Measurements from ENCODE around the gene PRKG2. TPM values are rescaled to one million over a fixed set of nuclear protein-coding genes. Genes with fewer than 3 reads are reported as not detected.
A peak's percentile ranks its signal among the peaks of the same experiment; 100 is the strongest.

The PRKG2 gene
- total RNA-seq, 2 donors from 2014 or later, result 0.99 to 2.9 TPM

DNA sequence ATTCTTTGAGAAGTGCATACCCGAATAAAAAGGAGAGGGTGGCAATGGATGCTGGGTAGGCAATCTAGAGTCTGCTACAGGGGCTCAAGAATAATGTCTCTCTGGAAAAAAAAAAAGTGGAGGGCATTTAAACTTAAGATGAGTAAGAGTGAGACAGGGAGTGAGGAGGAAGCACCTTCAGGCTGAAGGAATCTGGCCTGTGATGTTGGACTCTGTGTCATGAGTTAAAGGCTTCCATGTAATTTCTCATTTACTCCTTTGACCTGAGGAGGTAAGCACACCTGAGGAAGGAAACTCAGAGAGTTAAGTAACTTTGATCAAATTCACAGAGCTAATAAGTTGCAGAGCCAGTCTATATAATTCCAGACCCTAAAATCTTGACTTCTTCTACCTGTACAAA, 3.2 kb upstream of the PRKG2 start:
- ATAC-seq (no peak), DNase-seq (no peak)
- Histone ChIP-seq H3K27ac (no peak overlapping the region), H3K36me3 (replicated peaks in 1 of 2; ENCODE audit: insufficient read depth in 1 of 2, low read depth in 2 of 2) (no peaks in the 10 kb centered on the region), H3K4me3 (no peak overlapping the region), H3K27me3 (no peaks in the 10 kb centered on the region), H3K4me1 (peaks cover 13% of the 10 kb centered on the region), H3K9me3 (no peaks in the 10 kb centered on the region)
- intact Hi-C loops (cut with DNase I), result no loop called here
- WGBS, 2 donors, result 64 to 73% methylated on average over 1 of the region's 1 CpG
- TF ChIP-seq, protein P1, sequence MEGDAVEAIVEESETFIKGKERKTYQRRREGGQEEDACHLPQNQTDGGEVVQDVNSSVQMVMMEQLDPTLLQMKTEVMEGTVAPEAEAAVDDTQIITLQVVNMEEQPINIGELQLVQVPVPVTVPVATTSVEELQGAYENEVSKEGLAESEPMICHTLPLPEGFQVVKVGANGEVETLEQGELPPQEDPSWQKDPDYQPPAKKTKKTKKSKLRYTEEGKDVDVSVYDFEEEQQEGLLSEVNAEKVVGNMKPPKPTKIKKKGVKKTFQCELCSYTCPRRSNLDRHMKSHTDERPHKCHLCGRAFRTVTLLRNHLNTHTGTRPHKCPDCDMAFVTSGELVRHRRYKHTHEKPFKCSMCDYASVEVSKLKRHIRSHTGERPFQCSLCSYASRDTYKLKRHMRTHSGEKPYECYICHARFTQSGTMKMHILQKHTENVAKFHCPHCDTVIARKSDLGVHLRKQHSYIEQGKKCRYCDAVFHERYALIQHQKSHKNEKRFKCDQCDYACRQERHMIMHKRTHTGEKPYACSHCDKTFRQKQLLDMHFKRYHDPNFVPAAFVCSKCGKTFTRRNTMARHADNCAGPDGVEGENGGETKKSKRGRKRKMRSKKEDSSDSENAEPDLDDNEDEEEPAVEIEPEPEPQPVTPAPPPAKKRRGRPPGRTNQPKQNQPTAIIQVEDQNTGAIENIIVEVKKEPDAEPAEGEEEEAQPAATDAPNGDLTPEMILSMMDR (IDR thresholded peaks at IDR 0.05), result no peak
- TF ChIP-seq POLR2A (IDR thresholded peaks at IDR 0.05), result no peak

DNA sequence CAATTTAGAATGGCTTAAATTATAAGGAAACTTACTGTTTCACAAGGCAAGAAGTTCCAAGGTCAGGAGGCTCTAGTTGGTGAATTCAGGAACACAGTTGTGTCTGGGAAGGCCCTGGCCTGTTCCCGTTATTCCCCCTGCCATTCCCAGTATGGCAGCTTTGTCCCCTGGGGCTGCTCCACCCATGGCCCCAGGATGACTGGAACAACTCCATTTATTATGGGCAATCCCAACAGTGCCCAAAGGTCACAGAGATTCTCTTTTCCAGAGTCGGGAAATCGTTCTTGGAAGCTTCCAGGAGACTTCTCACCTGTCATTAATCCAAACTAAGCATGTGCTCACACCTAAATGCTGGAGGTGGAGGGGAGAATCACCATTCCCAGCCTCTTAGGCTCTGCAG, 2.8 kb upstream of the PRKG2 start:
- no peaks in the 10 kb centered on the region for H3K9me3 ChIP-seq
- H3K36me3 ChIP-seq (replicated peaks in 1 of 2; ENCODE audit: insufficient read depth in 1 of 2, low read depth in 2 of 2), result no peaks in the 10 kb centered on the region
- ATAC-seq (no peak), DNase-seq (no peak)
- H3K27me3 ChIP-seq, result no peaks in the 10 kb centered on the region
- H3K4me1 ChIP-seq, result peaks cover 13% of the 10 kb centered on the region
- H3K4me3 ChIP-seq, result no peak overlapping the region
- TF ChIP-seq, protein P1 (IDR thresholded peaks at IDR 0.05), result no peak
- TF ChIP-seq POLR2A (IDR thresholded peaks at IDR 0.05), result no peak
- intact Hi-C loops (cut with DNase I), result no loop called here
- no peak overlapping the region for H3K27ac ChIP-seq
- 67 to 75% methylated on average over 3 of the region's 3 CpGs for WGBS, 2 donors

DNA sequence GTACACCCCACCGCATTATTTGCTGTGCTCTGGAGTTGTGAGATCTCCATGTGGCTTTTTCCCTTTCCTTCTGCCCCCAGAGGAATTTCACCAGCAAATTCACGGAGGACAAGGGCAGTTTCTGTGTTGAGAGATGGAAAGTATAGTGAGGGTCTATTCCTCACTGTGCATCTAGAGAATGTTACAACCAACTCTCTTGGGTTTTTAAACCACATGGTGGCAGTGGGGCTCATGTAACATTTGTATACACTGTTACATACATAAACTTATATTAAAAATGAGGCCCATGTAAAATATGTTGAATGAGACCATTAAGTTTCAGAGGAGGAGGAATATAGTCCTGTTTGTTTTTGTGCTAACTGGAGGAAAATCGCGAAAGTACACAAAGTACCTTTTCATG, 909 bp upstream of the PRKG2 start:
- 45 to 46% methylated on average over 4 of the region's 4 CpGs for WGBS, 2 donors
- DNase-seq (no peak), ATAC-seq (no peak)
- H3K27me3 ChIP-seq, result no peaks in the 10 kb centered on the region
- H3K27ac ChIP-seq, result no peak overlapping the region
- TF ChIP-seq, protein P1 (IDR thresholded peaks at IDR 0.05), result no peak
- no peak for TF ChIP-seq POLR2A (IDR thresholded peaks at IDR 0.05)
- intact Hi-C loops (cut with DNase I), result no loop called here
- no peak overlapping the region for H3K4me3 ChIP-seq
- no peaks in the 10 kb centered on the region for H3K9me3 ChIP-seq
- H3K4me1 ChIP-seq, result peaks cover 13% of the 10 kb centered on the region
- H3K36me3 ChIP-seq (replicated peaks in 1 of 2; ENCODE audit: insufficient read depth in 1 of 2, low read depth in 2 of 2), result no peaks in the 10 kb centered on the region

DNA sequence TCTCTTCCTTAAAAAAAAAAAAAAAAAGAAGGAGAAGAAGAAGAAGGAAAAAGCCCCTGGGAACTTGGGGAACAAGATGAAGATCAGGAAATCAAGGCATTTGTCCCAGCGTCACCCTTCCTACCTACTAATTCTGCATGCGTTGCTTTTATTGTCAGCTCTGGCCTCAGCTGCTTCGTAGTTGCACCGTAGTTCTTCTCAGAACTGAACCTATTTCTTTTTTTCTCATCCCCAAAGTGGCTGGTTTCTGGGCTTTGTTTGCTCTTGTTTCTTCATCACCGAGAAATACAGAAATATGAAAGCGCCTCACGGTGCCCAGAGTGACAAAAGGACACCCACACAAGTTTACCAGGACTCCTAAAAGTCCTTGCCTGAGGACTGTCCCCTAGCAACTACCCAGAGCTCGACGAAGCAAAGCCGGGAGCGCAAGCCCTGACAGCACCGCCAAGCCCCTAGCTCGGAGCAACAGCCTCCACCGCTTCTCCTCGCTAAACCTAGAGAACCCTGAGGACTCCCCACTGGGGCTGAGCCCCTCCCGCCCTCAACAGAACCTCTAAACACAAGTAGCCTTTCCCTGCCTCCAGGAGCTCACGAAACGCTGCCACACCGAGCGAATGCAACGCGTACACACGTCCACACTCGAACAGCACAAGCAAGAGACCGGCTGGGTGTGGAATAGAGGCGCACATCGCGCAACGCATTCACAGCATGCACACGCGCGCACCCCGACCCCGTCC, 710 bp downstream of the PRKG2 start:
- no peaks in the 10 kb centered on the region for H3K27me3 ChIP-seq
- DNase-seq (no peak), ATAC-seq (peak; percentile 49)
- intact Hi-C loops (cut with DNase I), result no loop called here
- peak overlapping the region in 1 of 2 donors; percentile 10 for H3K4me3 ChIP-seq
- 3 to 14% methylated on average over 12 to 34 of the region's 34 CpGs for WGBS, 2 donors
- no peaks in the 10 kb centered on the region for H3K9me3 ChIP-seq
- TF ChIP-seq, protein P1 (IDR thresholded peaks at IDR 0.05), result no peak
- TF ChIP-seq POLR2A (IDR thresholded peaks at IDR 0.05), result no peak
- H3K4me1 ChIP-seq, result peaks cover 13% of the 10 kb centered on the region
- H3K36me3 ChIP-seq (replicated peaks in 1 of 2; ENCODE audit: insufficient read depth in 1 of 2, low read depth in 2 of 2), result no peaks in the 10 kb centered on the region
- no peak overlapping the region for H3K27ac ChIP-seq

DNA sequence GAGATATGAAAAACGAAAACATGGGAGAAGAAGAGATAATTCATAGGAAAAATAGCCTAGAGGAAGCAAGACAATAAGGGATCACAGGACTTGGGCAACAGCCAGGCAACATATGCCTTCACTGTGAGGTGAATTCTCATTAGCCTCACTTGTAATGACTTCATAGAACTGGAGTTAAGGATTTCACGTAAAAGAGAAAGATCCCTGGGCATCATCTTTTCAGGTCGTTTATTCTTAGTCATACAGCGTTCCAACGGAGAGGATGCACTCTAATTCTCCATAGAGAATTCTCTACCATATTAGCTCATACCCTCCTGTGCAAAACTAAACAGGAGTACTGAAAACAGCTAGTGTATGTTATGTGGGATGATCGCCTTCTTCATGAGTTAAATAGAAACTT, 1.4 kb downstream of the PRKG2 start:
- Histone ChIP-seq H3K27me3 (no peaks in the 10 kb centered on the region), H3K27ac (no peak overlapping the region), H3K4me1 (peaks cover 13% of the 10 kb centered on the region), H3K36me3 (replicated peaks in 1 of 2; ENCODE audit: insufficient read depth in 1 of 2, low read depth in 2 of 2) (no peaks in the 10 kb centered on the region), H3K9me3 (no peaks in the 10 kb centered on the region), H3K4me3 (no peak overlapping the region)
- TF ChIP-seq, protein P1 (IDR thresholded peaks at IDR 0.05), result no peak
- no peak for TF ChIP-seq POLR2A (IDR thresholded peaks at IDR 0.05)
- 45 to 52% methylated on average over 6 of the region's 6 CpGs for WGBS, 2 donors
- DNase-seq (no peak), ATAC-seq (no peak)
- intact Hi-C loops (cut with DNase I), result no loop called here
